Stimulated activated memory B cell treated with anti-CD40 and anti-IgM and Interleukin-4, amounts not matched to agents 10 μg/mL and 1 μg/mL and 100 μg/mL, for 72 hours (primary cell): ENCODE measurements around the gene FAM149A.
A peak's percentile ranks its signal among the peaks of the same experiment; 100 is the strongest.

Source experiments
- ATAC-seq: fragments of 150-1000 bp; cut with Tn5 transposase; 2 replicates; pipeline ENCODE4 v1.10.0; 2021
- H3K27ac Mint-ChIP-seq: one replicate; pipeline ENCODE4 v1.8.0; 2022; ENCODE audit warnings: mild to moderate bottlenecking, mixed read lengths
- H3K27me3 Mint-ChIP-seq: one replicate; pipeline ENCODE4 v1.8.0; 2022; ENCODE audit warnings: mixed read lengths
- H3K36me3 Mint-ChIP-seq: one replicate; pipeline ENCODE4 v1.8.0; 2022; ENCODE audit warnings: mixed read lengths
- H3K4me1 Mint-ChIP-seq: one replicate; pipeline ENCODE4 v1.8.0; 2022; ENCODE audit warnings: mixed read lengths
- H3K4me3 Mint-ChIP-seq: one replicate; pipeline ENCODE4 v1.8.0; 2022; ENCODE audit warnings: mild to moderate bottlenecking, moderate library complexity, mixed read lengths
- H3K9me3 Mint-ChIP-seq: one replicate; pipeline ENCODE4 v1.8.0; 2022; ENCODE audit warnings: mixed read lengths

The FAM149A gene

DNA sequence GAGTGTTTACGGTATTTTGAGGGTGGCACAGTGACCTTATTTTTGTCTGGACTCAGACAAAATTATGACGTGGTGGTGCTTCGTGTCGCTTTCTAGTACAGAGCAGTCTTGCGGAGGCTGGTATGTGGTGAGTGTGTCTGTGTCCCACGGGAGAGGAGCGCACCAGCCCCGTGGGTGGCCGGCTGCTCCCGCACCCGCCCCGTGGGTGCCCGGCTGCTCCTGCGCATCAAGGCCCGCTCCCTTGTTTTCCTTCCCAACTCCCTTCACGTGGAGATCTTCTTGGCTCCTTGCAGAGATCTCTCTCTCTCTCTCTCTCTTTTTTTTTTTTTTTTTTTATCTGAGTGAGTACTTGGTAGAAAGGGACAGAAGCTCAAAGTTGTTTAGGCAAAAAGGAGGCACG is 12.2 kb upstream of the FAM149A start:
- H3K4me1 Mint-ChIP-seq, result no peaks in the 10 kb centered on the region
- H3K27me3 Mint-ChIP-seq, result peaks cover 43% of the 10 kb centered on the region
- no peak overlapping the region for H3K27ac Mint-ChIP-seq

DNA sequence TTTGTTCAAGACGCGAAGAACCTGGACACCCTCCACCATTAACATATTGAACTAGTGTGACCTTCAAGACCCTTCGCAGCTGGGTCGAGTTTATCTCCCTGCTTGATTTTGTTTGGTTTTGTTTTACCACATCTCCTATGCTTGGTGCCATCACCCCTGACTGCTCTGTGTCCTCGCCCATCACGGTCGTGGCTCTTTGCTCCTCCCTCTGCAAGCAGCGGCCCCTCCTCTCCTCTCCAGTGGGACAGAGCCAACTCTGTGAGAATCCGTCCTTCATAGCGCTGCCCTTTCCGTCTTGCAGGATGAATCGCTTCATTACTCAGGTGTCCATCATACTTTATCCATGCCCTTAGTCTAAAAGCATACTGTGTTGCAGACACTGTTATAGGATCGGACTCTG is 9.1 kb upstream of the FAM149A start:
- ATAC-seq, result no peak
- Mint-ChIP-seq H3K27ac (no peak overlapping the region), H3K27me3 (peaks cover 16% of the 10 kb centered on the region), H3K4me1 (no peaks in the 10 kb centered on the region), H3K36me3 (no peaks in the 10 kb centered on the region), H3K4me3 (no peak overlapping the region), H3K9me3 (no peaks in the 10 kb centered on the region)

More for the DNA sequence above, 12.2 kb upstream of the FAM149A start:
- no peak for ATAC-seq
- Mint-ChIP-seq H3K4me3 (no peak overlapping the region), H3K36me3 (no peaks in the 10 kb centered on the region), H3K9me3 (no peaks in the 10 kb centered on the region)

DNA sequence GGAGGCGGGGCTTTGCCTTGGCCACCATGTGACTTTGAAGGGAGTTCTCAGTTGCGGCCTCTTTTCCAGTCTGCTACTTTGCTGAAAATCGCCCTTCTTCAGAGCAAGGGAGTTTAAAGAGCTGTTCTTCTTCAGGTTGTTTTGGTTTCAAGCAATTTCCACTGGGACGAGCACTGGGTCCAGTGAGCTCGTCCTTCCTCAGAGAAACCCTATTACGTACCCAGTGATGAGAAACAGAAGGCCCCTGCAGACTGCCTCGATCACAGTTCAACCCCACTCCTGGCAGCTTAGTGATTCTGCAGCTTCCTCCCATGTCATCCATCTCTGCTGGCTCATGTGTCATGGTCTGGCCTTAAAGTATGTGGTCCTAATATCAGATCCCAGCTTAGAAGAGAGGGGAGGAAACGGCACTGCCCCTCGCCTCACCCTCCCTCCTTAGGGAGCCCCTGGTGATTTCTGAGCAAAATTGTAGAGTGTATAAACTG is 7.8 kb upstream of the FAM149A start:
- no peaks in the 10 kb centered on the region for H3K4me1 Mint-ChIP-seq
- no peak for ATAC-seq
- no peaks in the 10 kb centered on the region for H3K9me3 Mint-ChIP-seq
- no peaks in the 10 kb centered on the region for H3K36me3 Mint-ChIP-seq
- H3K4me3 Mint-ChIP-seq, result no peak overlapping the region
- H3K27ac Mint-ChIP-seq, result no peak overlapping the region
- peaks cover 25% of the 10 kb centered on the region for H3K27me3 Mint-ChIP-seq

DNA sequence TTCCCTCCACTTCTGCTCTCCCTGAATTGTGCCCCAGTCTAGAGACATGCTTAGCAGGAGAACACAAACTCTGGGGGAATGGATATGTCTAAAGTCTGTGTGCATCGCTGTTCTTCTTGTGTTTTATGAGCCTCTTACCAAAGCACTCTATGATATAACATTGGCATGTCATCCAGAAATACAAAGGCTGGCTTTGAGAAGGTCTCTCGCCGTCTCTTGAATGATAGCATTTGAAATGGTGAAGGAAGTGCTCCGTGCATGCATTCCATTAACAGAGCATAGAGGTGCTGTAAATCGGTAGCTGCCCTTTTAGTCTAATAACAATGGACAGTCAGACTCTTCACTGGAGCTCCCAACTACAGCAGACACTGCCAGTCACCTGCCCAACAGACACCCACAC is 7.1 kb upstream of the FAM149A start:
- ATAC-seq, result no peak
- Mint-ChIP-seq H3K27me3 (peaks cover 32% of the 10 kb centered on the region), H3K27ac (no peak overlapping the region), H3K4me3 (no peak overlapping the region), H3K9me3 (no peaks in the 10 kb centered on the region), H3K36me3 (no peaks in the 10 kb centered on the region), H3K4me1 (no peaks in the 10 kb centered on the region)

DNA sequence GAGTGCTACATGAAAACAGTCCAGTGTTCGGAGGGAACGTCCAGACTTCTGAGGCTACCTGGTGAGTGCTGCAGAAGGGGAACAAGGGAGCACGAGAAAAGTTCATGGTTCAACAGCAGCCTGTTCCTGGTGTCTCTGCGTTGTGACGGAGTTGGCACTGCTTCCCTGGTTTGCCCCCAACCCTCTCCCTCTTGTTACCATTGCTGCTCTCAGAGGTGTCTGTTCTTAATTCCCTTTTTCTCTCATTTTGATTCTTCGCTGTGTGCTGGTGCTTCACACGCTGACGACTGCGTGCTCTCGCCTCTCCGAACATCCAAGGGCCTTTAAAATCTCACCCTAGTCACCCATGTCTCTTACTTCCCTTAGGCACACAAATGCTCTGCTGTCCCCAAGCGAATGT is 1.6 kb upstream of the FAM149A start:
- Mint-ChIP-seq H3K36me3 (no peaks in the 10 kb centered on the region), H3K4me3 (no peak overlapping the region), H3K27me3 (peaks cover 58% of the 10 kb centered on the region), H3K27ac (no peak overlapping the region), H3K4me1 (peaks cover 6% of the 10 kb centered on the region), H3K9me3 (no peaks in the 10 kb centered on the region)
- ATAC-seq, result no peak

DNA sequence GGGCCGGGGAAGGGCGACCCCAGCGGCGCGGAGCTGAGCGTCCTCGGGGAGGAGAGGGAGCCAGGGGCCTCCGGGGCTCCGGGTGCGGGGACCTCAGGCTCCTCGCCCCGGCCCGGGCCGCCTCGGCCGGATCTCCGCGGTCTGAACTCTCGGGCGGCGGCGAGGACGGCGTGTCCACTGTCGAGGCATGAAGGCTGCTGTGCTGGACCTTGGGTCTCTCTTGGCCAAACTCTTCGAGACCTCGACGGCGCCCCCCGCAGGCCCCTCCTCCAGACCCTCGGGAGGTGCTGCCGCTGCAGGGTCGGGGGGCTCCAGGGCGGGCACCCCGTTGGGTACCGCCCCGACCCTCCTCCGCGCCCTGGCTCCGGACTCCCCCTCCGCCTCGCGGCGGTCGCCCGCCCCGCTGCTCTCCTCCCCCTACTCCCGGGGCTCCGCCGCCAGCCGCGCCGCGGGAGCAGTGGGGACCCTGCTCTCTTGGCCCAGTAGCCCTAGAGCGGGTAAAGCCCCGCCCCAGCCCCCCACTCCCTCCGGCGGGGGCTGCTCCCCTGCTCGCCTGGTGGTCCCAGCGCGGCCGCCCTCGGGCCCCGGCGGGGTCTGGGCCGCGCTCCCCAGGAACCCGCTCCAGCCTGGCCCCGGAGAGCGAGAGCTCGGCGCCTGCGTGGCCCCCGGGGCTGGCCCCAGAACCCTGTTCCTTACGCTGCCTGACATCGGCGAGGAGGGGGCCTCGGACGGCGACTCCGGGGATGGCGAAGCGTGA is 564 bp downstream of the FAM149A start:
- Mint-ChIP-seq H3K27me3 (peaks cover 72% of the 10 kb centered on the region), H3K9me3 (no peaks in the 10 kb centered on the region), H3K27ac (no peak overlapping the region), H3K4me1 (peaks cover 6% of the 10 kb centered on the region), H3K36me3 (no peaks in the 10 kb centered on the region), H3K4me3 (peak overlapping the region; percentile 61)
- peak; percentile 64 for ATAC-seq

DNA sequence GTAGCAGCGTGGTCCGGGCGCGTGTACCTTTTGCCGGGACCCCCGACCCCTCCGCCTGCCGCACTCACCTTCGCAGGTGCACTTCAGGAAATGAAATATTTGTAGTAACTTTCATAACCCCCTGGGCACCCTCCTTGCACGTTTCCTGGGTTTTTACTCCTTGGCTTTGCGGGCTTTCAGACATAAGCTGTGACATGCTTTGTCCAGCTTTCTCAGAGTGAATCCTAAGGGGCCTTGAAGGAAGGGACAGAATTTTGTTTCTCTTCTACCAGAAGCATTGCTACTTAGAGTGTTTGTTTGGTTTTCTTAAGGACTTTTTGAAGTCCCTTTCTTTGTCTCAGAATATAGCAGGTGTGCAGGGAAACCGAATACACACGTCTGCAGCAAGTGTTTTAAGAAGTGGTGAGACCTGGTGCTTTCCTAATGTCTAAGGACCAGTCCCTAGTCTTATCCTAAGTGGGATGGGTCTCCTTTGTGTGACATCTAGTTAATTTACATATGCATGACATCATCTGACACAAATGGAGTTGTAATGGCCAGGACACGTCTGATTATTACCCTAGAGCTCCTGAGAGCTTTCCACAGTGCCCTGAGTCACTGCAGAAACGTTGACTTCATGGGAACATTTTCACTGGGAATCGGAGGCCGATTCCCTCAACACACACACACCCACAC is 1.3 kb downstream of the FAM149A start:
- H3K27me3 Mint-ChIP-seq, result peaks cover 72% of the 10 kb centered on the region
- H3K9me3 Mint-ChIP-seq, result no peaks in the 10 kb centered on the region
- peak overlapping the region; percentile 61 for H3K4me3 Mint-ChIP-seq
- no peaks in the 10 kb centered on the region for H3K36me3 Mint-ChIP-seq
- no peak for ATAC-seq
- H3K4me1 Mint-ChIP-seq, result peaks cover 6% of the 10 kb centered on the region
- H3K27ac Mint-ChIP-seq, result no peak overlapping the region

DNA sequence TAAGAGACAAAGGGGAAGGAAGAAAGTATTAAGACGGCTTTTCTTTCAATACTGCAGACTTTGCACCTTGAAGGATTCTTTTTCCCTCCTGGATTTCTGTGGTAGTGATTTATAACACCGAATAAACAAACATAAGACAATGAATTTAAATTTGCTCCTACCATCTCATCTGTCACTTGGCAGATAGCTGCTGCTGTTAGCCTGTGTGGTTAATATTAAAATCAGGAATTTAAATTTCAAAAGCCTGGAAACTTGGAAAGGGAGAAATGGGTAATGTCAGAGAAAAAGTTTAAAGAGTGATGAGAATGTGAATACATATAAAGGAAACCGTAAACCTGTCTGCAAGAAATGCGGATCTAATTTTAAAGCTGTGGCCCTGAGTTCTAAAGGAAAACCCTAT is 3.4 kb downstream of the FAM149A start:
- Mint-ChIP-seq H3K4me1 (peaks cover 6% of the 10 kb centered on the region), H3K27me3 (peaks cover 50% of the 10 kb centered on the region), H3K36me3 (no peaks in the 10 kb centered on the region), H3K9me3 (no peaks in the 10 kb centered on the region), H3K27ac (no peak overlapping the region), H3K4me3 (no peak overlapping the region)
- ATAC-seq, result no peak

DNA sequence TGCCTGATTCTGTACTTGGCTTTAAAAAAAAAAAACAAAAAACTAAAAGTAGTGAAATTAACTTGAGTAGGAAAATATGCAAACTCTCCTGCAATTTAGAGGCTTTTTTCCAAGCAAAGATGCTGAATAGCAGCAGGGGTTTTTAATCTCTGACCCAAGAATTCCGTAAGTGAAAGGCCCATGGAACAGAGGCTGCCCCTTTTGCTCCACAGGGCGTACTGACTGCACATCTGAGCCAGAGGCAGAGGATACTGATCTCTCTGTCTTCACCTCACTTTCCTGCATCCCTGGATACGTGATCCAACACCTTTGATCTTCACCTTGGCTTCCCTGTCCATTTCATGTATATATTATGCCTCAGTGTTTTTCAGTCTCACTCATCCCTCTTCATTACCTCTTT is 3.9 kb downstream of the FAM149A start:
- H3K27me3 Mint-ChIP-seq, result peaks cover 46% of the 10 kb centered on the region
- no peaks in the 10 kb centered on the region for H3K36me3 Mint-ChIP-seq
- no peak overlapping the region for H3K27ac Mint-ChIP-seq
- H3K4me1 Mint-ChIP-seq, result peaks cover 6% of the 10 kb centered on the region
- no peak for ATAC-seq
- H3K4me3 Mint-ChIP-seq, result no peak overlapping the region
- H3K9me3 Mint-ChIP-seq, result no peaks in the 10 kb centered on the region

DNA sequence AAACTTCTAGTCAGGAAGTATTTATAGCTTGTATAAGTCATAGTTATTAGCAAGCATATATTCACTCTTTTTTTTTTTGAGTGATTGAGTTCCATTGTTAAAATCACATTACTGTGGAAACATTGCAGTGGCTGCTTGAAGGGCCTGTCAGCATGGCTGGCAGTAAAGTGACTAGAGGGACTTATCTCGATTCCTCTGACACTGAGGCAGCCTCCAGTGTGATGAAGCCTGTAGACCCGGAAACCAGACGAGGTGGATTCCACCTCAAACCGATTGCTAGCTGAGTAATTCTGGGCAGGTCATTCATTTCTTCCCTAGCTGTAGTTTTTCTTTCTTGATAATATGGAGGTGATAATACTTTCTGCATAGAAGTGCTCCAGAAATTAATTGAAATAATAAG is 4.7 kb downstream of the FAM149A start:
- no peak overlapping the region for H3K27ac Mint-ChIP-seq
- H3K36me3 Mint-ChIP-seq, result no peaks in the 10 kb centered on the region
- H3K27me3 Mint-ChIP-seq, result peaks cover 37% of the 10 kb centered on the region
- H3K9me3 Mint-ChIP-seq, result no peaks in the 10 kb centered on the region
- peaks cover 6% of the 10 kb centered on the region for H3K4me1 Mint-ChIP-seq
- no peak overlapping the region for H3K4me3 Mint-ChIP-seq
- ATAC-seq, result no peak

DNA sequence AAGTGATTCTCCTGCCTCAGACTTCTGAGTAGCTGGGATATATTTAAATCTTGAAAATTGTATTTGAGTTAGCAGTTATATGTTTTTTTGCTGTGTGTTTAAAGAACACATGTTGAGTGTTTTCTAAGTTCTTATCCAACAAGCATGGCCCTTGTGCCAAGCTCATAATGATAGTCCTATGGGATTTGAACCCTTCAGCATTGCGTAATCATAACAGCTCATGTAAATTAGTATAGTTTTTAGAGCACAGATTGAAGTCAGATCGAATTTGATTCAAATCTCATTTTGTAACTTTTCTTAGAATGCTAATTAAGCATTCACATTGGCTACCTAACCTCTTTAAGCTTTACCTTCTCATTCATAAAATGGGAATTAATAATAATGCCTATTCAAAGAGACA is 12.2 kb downstream of the FAM149A start:
- no peaks in the 10 kb centered on the region for H3K4me1 Mint-ChIP-seq
- H3K27ac Mint-ChIP-seq, result no peak overlapping the region
- peaks cover 23% of the 10 kb centered on the region for H3K27me3 Mint-ChIP-seq
- no peak for ATAC-seq
- no peaks in the 10 kb centered on the region for H3K9me3 Mint-ChIP-seq
- H3K4me3 Mint-ChIP-seq, result no peak overlapping the region
- no peaks in the 10 kb centered on the region for H3K36me3 Mint-ChIP-seq

DNA sequence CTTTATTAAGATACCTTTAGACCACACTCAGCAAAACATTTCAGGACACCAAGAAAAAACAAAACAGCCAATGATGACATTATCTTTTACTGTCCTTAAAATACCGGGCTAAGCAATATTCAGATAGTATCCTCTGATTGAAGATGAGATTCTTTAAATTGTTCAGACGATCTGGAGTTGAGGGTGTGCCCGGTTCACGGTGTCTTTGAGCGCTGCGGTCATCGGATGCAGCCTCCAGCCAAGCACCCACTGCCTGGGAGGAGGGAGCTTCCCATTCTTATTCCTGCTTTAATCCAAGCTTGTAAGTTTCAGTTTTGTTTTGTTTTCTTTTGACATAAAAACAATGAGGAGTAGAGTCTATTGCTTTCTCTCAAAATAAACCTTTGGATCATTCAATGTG is 14.1 kb downstream of the FAM149A start:
- Mint-ChIP-seq H3K4me3 (no peak overlapping the region), H3K4me1 (no peaks in the 10 kb centered on the region), H3K27me3 (peaks cover 23% of the 10 kb centered on the region), H3K36me3 (no peaks in the 10 kb centered on the region), H3K27ac (no peak overlapping the region), H3K9me3 (no peaks in the 10 kb centered on the region)
- ATAC-seq, result no peak

DNA sequence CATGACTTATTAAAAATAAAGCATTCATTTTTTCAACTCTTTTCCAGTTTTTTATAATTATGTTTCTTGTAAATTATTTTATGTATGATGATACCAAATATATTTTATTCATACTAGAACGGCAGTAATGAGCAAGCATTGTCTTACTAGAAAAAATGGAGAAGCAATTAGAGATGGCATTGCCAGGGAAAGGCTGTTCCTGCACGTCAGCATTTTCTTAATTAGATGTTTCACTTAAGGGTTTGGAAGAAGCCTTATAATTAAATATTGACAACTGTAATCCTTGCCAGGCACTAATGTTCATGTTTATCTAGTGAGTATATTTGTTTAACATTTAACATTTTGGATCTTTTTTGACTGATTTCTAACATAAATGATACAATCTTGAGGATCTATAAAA is 16.6 kb downstream of the FAM149A start:
- ATAC-seq, result no peak
- no peak overlapping the region for H3K27ac Mint-ChIP-seq
- H3K4me3 Mint-ChIP-seq, result no peak overlapping the region
- H3K4me1 Mint-ChIP-seq, result no peaks in the 10 kb centered on the region
- H3K36me3 Mint-ChIP-seq, result no peaks in the 10 kb centered on the region
- peaks cover 23% of the 10 kb centered on the region for H3K27me3 Mint-ChIP-seq
- no peaks in the 10 kb centered on the region for H3K9me3 Mint-ChIP-seq

DNA sequence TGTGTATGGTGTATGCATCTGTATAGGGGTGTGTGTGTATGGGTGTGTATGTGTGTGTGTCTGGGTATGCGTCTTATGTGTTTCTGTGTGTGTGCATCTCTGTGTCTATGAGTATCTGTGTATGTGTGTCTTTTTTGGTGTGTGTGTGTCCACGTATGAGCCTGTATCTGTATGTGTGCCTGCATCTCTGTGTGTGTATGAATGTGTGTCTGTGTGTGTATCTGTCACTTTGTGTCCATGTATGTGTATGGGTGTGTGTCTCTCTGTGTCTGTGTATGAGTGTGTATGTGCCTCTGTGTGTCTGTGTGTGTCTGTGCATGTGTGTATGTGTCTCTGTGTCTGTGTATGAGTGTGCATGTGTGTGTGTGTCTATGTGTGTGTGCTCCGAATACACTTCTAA is 24.3 kb downstream of the FAM149A start:
- Mint-ChIP-seq H3K4me1 (peaks cover 1% of the 10 kb centered on the region), H3K36me3 (no peaks in the 10 kb centered on the region), H3K27me3 (no peaks in the 10 kb centered on the region), H3K4me3 (no peak overlapping the region), H3K9me3 (no peaks in the 10 kb centered on the region), H3K27ac (no peak overlapping the region)
- no peak for ATAC-seq

DNA sequence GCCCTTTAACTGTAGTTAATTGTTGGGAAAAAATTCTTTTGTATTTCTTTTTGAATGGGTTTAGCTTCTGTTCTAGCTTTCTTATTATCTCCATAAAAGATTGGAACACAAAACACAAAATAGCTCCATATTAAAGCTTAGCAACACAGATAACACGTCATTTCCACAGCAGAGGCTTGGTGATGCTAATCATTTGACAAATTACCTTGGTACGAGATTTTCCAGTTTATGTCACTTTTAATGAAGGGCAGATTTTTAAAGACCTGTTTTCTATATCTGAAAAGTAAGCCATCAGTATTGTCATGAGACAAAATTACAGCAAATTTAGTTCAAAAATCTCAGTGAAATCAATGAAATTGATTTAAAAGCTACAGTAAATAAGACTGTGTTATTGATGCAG is 27.4 kb downstream of the FAM149A start:
- no peak overlapping the region for H3K4me3 Mint-ChIP-seq

DNA sequence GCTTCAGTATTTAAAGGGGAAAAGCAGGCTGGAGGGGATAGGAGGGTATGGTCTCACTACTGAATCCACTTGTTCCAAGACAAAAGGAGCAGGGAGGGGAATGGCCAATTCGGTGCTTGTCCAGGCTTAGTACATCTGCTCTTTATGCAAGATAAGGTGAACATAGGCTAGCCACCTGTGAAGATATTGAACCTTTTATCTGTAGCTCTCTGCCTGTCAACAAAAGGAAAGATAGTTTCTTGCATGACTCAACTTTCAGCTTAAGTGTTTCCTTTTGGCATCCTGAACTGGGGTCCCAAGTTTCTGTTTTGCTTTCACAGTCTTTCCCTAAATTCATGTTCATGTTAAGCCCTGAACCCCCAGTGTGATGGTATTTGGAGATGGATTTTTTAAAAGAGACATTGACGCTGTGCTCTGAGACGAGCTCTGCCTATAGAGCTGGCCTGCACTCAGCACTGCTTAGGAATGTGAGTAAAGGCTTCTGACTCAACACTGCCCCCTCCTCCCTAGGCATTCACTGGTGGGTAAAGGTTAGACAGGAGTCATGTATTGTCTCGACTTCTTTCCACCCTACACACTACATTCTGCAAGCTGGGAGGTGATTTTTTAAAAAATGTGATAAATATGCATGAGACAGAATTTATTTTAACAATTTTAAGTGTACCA is 28.2 kb downstream of the FAM149A start:
- Mint-ChIP-seq H3K36me3 (no peaks in the 10 kb centered on the region), H3K27me3 (no peaks in the 10 kb centered on the region), H3K4me3 (no peak overlapping the region), H3K27ac (peak overlapping the region; percentile 93), H3K9me3 (no peaks in the 10 kb centered on the region), H3K4me1 (peaks cover 11% of the 10 kb centered on the region)
- no peak for ATAC-seq

More for the DNA sequence above, 27.4 kb downstream of the FAM149A start:
- no peak overlapping the region for H3K27ac Mint-ChIP-seq
- no peak for ATAC-seq
- H3K36me3 Mint-ChIP-seq, result no peaks in the 10 kb centered on the region
- no peaks in the 10 kb centered on the region for H3K27me3 Mint-ChIP-seq
- no peaks in the 10 kb centered on the region for H3K9me3 Mint-ChIP-seq
- H3K4me1 Mint-ChIP-seq, result peaks cover 11% of the 10 kb centered on the region
